HG03439 (cell line): ENCODE measurements around the gene ENKUR.

Source experiments
- ATAC-seq: cut with Tn5 transposase; IDR thresholded peaks from one replicate; pipeline ENCODE4 v1.9.1; 2021; ENCODE audit warnings: mild to moderate bottlenecking, moderate library complexity; ENCODE audit not compliant: unreplicated experiment

The ENKUR gene, protein sequence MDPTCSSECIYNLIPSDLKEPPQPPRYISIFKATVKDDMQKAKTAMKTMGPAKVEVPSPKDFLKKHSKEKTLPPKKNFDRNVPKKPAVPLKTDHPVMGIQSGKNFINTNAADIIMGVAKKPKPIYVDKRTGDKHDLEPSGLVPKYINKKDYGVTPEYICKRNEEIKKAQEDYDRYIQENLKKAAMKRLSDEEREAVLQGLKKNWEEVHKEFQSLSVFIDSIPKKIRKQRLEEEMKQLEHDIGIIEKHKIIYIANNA

GRCh38 chr10:25015828-25016375 lies at the start of gene ENKUR:
Gene ENKUR, minus strand, starts transcription at chr10:25016158. Its CDS starts 222 bp downstream, at chr10:25015936.
- ATAC-seq: peak; percentile 76

GRCh38 chr10:25064401-25064800 lies 48.4 kb upstream of the ENKUR start:
- no peak for ATAC-seq

DNA sequence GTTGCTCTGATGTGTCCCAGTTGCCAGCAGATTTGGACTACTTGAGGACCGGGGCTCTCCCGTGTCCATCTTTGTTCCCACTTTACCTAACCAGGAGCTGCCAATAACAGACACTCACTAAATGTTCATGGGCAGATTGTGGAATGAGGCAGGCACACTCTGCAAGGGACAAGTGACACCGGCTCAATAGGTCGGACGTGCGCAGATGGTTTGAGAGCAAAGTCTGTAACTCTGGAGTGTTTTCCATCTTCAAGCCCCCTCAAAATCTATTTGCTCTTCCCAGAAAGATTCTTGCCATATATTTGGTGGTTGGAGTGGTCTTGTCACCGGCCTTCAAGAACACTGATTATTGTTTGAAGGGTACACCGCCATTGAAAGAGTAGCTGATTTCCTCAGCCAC lies 47.7 kb upstream of the ENKUR start:
- ATAC-seq: no peak

DNA sequence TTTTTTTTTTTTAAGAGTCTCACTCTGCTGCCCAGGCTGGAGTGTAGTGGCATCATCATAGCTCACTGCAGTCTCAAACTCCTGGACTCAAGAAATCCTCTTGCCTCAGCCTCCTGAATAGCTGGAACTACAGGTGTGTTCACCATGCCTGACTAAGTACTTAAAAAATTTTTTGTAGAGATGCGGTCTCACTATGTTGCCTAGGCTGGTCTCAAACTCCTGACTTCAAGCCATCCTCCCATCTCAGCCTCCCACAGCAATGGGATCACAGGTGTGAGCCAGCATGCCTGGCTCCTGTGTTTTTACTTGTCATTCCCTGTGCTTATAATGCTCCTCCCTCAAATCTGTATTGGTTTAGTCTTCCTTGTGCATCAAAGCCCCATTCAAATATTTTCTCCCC lies 47.2 kb upstream of the ENKUR start:
- ATAC-seq: no peak

DNA sequence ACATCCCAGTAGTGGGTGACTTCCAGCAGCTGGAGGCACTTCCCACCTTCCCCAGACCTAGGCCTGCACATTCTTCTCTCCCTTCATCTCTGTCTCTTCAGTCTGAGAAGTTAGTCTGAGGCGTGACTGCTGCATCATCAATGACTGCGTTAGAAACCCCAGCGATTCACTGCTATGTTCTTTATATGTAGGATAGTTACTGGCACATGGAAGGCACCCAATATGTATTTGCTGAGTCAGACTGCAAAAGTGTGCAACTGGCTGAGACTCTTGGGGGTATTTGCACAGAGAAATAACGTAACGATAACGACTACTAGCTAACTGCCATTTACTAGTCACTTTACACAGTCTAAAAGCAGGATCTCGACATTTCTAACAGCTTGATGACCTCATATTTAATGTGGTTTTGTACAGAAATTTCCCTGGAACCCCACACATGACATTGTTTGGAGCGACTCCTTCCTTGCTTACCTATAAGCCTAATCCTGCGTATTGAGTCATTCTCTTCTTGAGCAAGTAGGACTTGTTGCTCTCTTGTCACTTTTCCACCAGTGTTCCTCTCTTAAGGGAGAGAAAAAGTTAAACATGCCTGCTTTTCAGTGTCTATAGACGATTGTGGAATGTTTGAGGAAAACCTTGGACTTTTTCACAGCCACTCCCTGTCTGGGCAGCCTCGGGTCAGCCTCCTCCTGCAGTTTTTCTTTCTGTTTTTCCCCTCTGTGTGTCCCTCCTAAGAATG lies 45.9 kb upstream of the ENKUR start:
- ATAC-seq: no peak

GRCh38 chr10:25061125-25061524 lies 45.2 kb upstream of the ENKUR start:
- no peak for ATAC-seq

GRCh38 chr10:25059990-25060389 lies 44.0 kb upstream of the ENKUR start:
- no peak for ATAC-seq

GRCh38 chr10:25057886-25058285 lies 41.9 kb upstream of the ENKUR start:
- no peak for ATAC-seq

- ATAC-seq: no peak
Observed at GRCh38 chr10:25056726-25057125, 40.8 kb upstream of the ENKUR start.

DNA sequence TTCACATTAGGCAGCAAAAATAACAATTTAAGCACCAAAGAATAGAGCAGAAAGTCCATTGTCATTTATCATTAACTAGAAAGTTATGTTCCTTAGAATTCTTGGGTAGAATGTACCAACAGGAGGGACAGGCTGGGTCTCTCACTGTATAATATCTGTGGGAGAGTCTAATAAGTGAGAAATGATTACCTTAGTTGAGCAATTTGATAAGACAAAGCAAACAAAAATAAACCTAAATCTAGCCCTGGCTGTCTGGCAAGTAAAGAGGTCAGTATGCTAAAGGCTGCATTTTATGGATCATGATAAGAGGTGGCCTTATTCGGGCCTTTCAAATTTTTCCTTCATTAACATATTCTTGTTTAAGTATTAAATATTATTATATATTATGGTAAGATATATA lies 36.1 kb upstream of the ENKUR start:
- no peak for ATAC-seq

- ATAC-seq: no peak
Observed at GRCh38 chr10:25050402-25050801, 34.4 kb upstream of the ENKUR start.

DNA sequence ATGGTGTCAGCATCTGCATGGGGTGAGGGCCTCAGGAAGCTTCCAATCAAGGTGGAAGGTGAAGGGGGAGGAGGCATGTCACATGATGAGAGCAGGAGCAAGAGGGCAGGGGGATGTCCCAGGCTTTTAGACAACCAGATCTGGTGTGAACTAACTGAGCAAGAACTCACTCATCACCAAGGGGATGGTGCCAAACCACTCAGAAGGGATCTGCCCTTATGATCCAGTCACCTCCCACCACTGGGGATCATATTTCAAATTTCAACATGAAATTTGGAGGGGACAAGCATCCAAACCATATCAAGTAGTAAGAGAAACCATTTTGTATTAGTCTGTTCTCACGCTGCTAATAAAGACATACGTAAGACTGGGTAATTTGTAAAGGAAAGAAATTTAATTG lies 34.0 kb upstream of the ENKUR start:
- no peak for ATAC-seq

GRCh38 chr10:25048450-25048849 lies 32.5 kb upstream of the ENKUR start:
- ATAC-seq: no peak

DNA sequence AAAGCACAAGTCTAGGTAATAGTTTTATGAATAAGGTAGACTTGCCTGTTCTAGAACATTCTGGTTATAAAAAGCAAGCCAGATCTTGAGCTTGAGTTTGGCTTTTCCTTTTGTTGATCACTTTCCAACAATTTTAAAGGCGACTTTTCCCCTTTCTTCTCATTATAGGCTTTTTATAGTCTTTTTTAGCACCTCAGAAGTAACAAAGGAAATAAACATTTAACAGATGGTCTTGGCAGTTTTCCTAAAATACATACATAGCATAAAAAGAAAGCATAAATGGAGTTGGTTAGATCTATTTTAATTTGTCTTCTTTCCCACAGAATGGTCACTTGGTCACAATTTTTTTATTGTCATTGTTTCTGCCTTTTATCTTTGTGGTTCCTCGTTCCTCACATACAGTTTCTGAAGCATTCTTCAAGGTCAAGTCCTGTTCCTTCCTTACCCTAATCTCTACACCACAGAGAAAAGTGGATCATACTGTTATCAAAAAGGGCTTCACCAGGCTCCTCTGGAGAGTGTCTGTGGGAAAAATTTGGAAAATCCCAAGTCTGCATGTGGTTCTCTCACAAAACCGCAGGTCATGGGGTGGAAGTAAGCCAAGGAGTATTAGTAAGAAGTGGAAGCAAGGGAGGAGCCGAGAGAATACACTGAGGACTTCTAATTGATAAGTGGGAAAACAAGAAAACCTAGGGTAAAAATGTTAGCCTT lies 31.8 kb upstream of the ENKUR start:
- ATAC-seq: no peak

GRCh38 chr10:25047088-25047487 lies 31.1 kb upstream of the ENKUR start:
- no peak for ATAC-seq

DNA sequence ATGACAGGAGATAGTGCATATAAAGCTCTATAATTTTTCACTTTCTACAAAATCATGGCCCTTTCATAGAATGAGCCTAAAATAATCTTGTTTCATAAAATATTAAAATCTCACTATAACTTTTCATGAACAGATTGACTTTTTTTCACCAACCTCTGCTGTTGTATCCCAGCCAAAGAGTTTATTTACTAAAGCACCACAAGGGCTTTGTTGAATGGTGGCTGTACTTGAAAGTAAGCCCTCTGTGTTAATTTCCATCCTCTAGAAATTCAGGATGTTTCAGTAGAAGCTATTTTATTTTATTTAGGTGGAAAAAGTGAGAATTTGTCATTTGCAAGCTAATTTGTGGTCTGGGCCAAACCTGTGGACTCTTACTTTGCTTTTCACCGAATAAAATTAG lies 30.7 kb upstream of the ENKUR start:
- no peak for ATAC-seq

- no peak for ATAC-seq
Observed at GRCh38 chr10:25039531-25039930, 23.6 kb upstream of the ENKUR start.

DNA sequence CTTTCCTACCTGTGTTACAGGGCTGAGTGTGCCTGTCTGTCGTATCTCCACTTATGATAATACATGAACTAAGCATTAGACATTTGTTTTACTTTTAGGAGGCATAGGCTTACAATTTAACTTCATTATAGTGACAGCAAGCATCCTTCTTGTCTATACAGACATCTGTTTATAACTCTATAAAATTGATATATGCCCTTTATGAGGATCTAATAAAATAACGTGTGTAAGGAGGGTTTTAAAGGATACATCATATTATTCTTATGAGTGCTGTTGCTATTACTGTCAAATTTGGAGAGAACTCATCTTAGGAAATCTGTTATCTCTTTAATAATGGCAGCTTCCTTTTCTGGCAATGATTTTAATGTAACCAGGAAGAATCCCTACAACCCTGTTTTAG lies 22.4 kb upstream of the ENKUR start:
- ATAC-seq: no peak

DNA sequence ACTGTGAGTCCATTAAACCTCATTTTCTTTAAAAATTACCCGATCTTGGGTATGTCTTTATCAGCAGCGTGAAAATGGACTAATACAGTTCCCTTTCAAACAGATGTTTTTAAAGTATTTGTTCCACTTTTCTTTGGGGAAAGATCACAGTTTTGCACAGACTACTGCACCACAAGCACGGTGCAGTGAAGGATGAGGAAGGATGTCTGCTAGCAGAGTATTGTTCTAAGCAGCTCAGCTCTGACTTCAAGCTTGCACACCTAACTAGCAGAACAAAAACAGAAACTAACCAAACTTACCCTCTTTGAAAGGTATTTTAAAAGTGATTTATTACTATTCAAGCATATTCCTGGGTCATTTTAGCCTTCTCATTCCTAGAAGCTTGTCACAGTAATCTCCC lies 20.4 kb upstream of the ENKUR start:
- ATAC-seq: no peak

GRCh38 chr10:25029519-25029918 lies 13.6 kb upstream of the ENKUR start:
- ATAC-seq: no peak

DNA sequence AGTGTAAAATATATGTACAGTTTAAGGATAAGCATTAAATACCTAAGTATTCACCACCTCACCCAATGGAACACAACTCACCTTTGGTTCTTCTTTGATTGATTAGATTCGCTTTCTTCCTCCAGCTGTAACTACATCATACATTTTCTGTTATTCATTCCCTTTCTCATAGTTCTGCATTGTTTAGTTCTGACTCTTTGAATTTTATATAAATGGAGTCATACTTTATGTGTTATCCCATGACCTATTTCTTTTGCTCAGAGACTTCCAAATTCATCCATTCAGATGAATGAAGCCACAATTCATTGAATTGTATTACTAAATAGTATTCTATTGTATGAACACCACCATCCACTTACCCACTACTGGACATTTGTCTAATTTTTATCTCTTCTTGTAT lies 12.8 kb upstream of the ENKUR start:
- no peak for ATAC-seq

DNA sequence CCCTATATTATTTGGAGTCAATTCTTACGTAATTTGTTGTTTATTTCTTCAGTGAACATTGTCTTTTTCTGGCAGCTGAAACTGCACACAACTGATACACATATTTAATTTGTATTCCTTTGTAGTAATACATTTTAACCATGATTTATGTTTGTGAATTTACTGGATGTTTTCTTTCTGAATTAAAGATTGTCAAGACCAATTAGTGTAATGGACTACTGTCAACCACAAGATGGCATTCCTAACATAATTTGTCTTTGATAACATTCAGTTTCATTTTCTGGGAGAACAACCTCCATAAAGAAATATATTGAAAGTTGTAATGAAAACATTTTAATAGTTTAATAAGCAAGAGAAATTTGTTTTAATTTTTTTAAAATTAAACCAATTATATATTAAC lies 10.5 kb upstream of the ENKUR start:
- ATAC-seq: no peak
